GM21529 (cell line): ENCODE data around the gene ZFAND2B.

Experiments
- ATAC-seq: cut with Tn5 transposase; IDR thresholded peaks from one replicate; pipeline ENCODE4 v1.9.1; 2021; ENCODE audit not compliant: unreplicated experiment

Gene ZFAND2B

GRCh38 chr2:219206328-219207133 is at the start of gene ZFAND2B:
ZFAND2B (plus strand) TSS chr2:219206782; CDS start chr2:219206988, 206 bp downstream.
- peak; percentile 96 for ATAC-seq

GRCh38 chr2:219157396-219157795 is 49.2 kb upstream of the ZFAND2B start:
- ATAC-seq, result no peak

GRCh38 chr2:219158025-219158424 is 48.6 kb upstream of the ZFAND2B start:
- ATAC-seq, result no peak

- no peak for ATAC-seq
Observed at GRCh38 chr2:219158586-219158985, 48.0 kb upstream of the ZFAND2B start.

- peak; percentile 1 for ATAC-seq
Observed at GRCh38 chr2:219159771-219160185, 46.8 kb upstream of the ZFAND2B start.

- peak; percentile 90 for ATAC-seq
Observed at GRCh38 chr2:219160186-219161017, 46.2 kb upstream of the ZFAND2B start, which contains the start of gene NHEJ1. NHEJ1 (minus strand) TSS chr2:219160815; CDS start chr2:219158362, 2,453 bp downstream.

- no peak for ATAC-seq
Observed at GRCh38 chr2:219161097-219161496, 45.5 kb upstream of the ZFAND2B start.

- no peak for ATAC-seq
Observed at GRCh38 chr2:219163156-219163555, 43.4 kb upstream of the ZFAND2B start.

- ATAC-seq, result no peak
Observed at GRCh38 chr2:219165058-219165911, 41.3 kb upstream of the ZFAND2B start.

GRCh38 chr2:219167997-219168396 is 38.6 kb upstream of the ZFAND2B start:
- no peak for ATAC-seq

GRCh38 chr2:219168526-219168925 is 38.1 kb upstream of the ZFAND2B start:
- no peak for ATAC-seq

- ATAC-seq, result no peak
Observed at GRCh38 chr2:219168932-219169331, 37.6 kb upstream of the ZFAND2B start.

GRCh38 chr2:219169930-219170654 is 36.5 kb upstream of the ZFAND2B start, which contains the start of gene SLC23A3:
SLC23A3 (minus strand) TSS chr2:219170029; CDS start chr2:219169984, 45 bp downstream.
- no peak for ATAC-seq

- no peak for ATAC-seq
Observed at GRCh38 chr2:219171231-219171651, 35.3 kb upstream of the ZFAND2B start.

- ATAC-seq, result no peak
Observed at GRCh38 chr2:219172231-219173154, 34.1 kb upstream of the ZFAND2B start.

GRCh38 chr2:219173176-219173575 is 33.4 kb upstream of the ZFAND2B start:
- ATAC-seq, result no peak

GRCh38 chr2:219174146-219174545 is 32.4 kb upstream of the ZFAND2B start:
- no peak for ATAC-seq

- no peak for ATAC-seq
Observed at GRCh38 chr2:219174801-219175200, 31.8 kb upstream of the ZFAND2B start.

GRCh38 chr2:219175486-219175885 is 31.1 kb upstream of the ZFAND2B start:
- ATAC-seq, result no peak
